ENCODE data around the gene ITPR1. TPM values are rescaled to one million over a fixed set of nuclear protein-coding genes. Genes with fewer than 3 reads are reported as not detected.

ITPR1 gene
- total RNA-seq, 4 donors from 2014 or later: 184 to 305 (median 218) TPM

DNA sequence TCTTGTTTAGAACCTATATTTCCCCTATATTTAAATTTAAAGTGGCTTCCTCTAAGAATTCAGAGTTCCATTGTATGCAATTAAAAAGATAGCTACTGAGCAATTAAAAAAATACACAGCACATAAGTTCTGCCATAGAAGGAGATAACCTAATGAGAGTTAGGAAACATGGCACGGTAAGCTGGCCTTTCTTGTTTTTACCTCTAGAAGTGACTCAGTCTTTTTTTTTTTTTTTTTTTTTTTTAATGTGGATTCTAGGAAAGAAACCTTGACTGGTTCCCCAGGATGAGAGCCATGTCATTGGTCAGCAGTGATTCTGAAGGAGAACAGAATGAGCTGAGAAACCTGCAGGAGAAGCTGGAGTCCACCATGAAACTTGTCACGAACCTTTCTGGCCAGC lies 343.4 kb downstream of the ITPR1 start:
- Histone ChIP-seq H3K4me3 (no peak overlapping the region), H3K4me1 (peaks cover 0 to 6% (median 5%) of the 10 kb centered on the region in 3 donors), H3K9me3 (no peaks in the 10 kb centered on the region), H3K27me3 (no peaks in the 10 kb centered on the region), H3K27ac (no peak overlapping the region), H3K36me3 (peaks cover 5 to 65% of the 10 kb centered on the region in 2 donors)
- ATAC-seq: no peak
- TF ChIP-seq POLR2A (IDR thresholded peaks at IDR 0.05) (no peak), POLR2AphosphoS5 (IDR thresholded peaks at IDR 0.05) (no peak), EP300 (IDR thresholded peaks at IDR 0.05) (no peak)
- TF ChIP-seq, protein P1, sequence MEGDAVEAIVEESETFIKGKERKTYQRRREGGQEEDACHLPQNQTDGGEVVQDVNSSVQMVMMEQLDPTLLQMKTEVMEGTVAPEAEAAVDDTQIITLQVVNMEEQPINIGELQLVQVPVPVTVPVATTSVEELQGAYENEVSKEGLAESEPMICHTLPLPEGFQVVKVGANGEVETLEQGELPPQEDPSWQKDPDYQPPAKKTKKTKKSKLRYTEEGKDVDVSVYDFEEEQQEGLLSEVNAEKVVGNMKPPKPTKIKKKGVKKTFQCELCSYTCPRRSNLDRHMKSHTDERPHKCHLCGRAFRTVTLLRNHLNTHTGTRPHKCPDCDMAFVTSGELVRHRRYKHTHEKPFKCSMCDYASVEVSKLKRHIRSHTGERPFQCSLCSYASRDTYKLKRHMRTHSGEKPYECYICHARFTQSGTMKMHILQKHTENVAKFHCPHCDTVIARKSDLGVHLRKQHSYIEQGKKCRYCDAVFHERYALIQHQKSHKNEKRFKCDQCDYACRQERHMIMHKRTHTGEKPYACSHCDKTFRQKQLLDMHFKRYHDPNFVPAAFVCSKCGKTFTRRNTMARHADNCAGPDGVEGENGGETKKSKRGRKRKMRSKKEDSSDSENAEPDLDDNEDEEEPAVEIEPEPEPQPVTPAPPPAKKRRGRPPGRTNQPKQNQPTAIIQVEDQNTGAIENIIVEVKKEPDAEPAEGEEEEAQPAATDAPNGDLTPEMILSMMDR (IDR thresholded peaks at IDR 0.05): no peak
- WGBS, 2 donors (ENCODE audit: low coverage in 1 of 2): 81 to 83% methylated on average over 2 of the region's 2 CpGs

DNA sequence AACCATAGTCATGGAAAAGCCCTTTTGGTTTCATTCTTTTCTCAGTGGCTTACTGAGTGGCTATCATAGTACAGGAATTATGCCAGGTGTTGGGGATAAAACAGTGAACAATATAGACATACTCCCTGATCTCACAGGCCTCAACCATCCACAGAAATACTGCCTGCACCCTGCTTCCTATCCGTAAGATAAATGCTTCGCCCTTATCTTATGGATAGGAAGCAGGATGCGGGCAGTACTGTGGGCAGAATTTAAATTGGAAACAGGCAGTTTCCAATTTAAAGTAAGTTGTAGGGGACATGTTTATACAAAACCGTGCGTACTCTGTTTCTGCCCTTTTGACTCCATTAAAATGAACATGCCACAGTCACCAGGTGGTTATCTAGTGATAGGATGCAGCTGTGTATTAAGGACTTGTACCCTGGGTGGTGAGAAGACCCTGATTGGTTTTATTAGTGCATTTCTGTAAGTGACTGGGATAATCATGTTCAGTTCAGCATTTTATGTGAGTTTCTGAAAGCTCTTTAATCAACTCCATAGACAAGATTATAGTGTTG lies 344.3 kb downstream of the ITPR1 start:
- TF ChIP-seq, protein P1 (IDR thresholded peaks at IDR 0.05): no peak
- TF ChIP-seq POLR2AphosphoS5 (IDR thresholded peaks at IDR 0.05) (no peak), EP300 (IDR thresholded peaks at IDR 0.05) (no peak), POLR2A (IDR thresholded peaks at IDR 0.05) (no peak)
- ATAC-seq: no peak
- H3K4me3 ChIP-seq: no peak overlapping the region
- H3K27me3 ChIP-seq: no peaks in the 10 kb centered on the region
- H3K36me3 ChIP-seq: peaks cover 5 to 56% of the 10 kb centered on the region in 2 donors
- 81 to 96% methylated on average over 4 of the region's 5 CpGs for WGBS, 2 donors (ENCODE audit: low coverage in 1 of 2)
- H3K9me3 ChIP-seq: no peaks in the 10 kb centered on the region
- H3K4me1 ChIP-seq: no peaks in the 10 kb centered on the region
- no peak overlapping the region for H3K27ac ChIP-seq

DNA sequence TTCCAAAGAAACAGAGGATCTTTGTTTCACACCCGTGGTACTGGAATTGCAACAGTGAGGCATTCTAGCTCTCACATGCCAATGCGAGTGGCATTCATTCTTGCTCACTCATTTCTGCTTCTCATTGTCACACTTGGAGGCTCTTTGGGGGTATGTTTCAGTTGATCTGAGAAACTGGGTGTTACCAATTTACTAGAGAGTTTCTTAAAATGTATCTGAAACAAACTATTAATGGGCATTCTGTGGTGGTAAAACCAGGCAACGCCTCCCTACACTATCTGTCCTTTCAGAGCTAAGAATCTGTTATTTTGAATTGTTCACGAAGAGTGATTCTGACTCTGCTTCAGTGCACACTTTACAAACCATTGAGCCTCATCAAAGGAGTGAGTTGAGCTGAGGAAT lies 345.5 kb downstream of the ITPR1 start:
- Histone ChIP-seq H3K9me3 (no peaks in the 10 kb centered on the region), H3K4me3 (no peak overlapping the region), H3K27ac (no peak overlapping the region), H3K4me1 (no peaks in the 10 kb centered on the region), H3K27me3 (no peaks in the 10 kb centered on the region), H3K36me3 (peaks cover 5 to 44% of the 10 kb centered on the region in 2 donors)
- WGBS, 2 donors (ENCODE audit: low coverage in 1 of 2): 88 to 100% methylated on average over 4 of the region's 4 CpGs
- ATAC-seq: no peak
- TF ChIP-seq, protein P1 (IDR thresholded peaks at IDR 0.05): no peak
- TF ChIP-seq POLR2A (IDR thresholded peaks at IDR 0.05) (no peak), EP300 (IDR thresholded peaks at IDR 0.05) (no peak), POLR2AphosphoS5 (IDR thresholded peaks at IDR 0.05) (no peak)

DNA sequence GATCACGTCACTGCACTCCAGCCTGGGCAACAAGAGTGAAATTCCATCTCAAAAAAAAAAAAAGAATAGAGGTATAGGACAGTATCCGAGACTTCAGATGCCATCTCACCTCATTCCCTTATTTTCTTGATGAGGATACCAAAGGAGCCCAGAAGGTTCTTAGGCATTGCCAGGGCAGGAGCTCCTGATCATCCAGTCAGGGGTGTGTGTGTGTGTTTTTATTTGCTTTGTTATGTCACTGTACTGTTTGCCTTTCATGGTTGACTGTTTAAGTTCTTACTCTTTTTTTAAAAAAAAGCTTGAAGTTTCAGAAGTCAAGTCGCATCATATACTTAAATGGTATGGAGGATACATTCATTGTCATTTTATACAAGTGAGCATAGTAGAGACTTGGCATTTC lies 346.1 kb downstream of the ITPR1 start:
- no peaks in the 10 kb centered on the region for H3K9me3 ChIP-seq
- no peak for ATAC-seq
- TF ChIP-seq EP300 (IDR thresholded peaks at IDR 0.05) (no peak), POLR2A (IDR thresholded peaks at IDR 0.05) (no peak), POLR2AphosphoS5 (IDR thresholded peaks at IDR 0.05) (no peak)
- TF ChIP-seq, protein P1 (IDR thresholded peaks at IDR 0.05): no peak
- H3K27me3 ChIP-seq: no peaks in the 10 kb centered on the region
- WGBS, 2 donors (ENCODE audit: low coverage in 1 of 2): 88 to 96% methylated on average over 3 of the region's 3 CpGs
- H3K4me3 ChIP-seq: no peak overlapping the region
- H3K4me1 ChIP-seq: no peaks in the 10 kb centered on the region
- no peak overlapping the region for H3K27ac ChIP-seq
- H3K36me3 ChIP-seq: peaks cover 5 to 40% of the 10 kb centered on the region in 2 donors

DNA sequence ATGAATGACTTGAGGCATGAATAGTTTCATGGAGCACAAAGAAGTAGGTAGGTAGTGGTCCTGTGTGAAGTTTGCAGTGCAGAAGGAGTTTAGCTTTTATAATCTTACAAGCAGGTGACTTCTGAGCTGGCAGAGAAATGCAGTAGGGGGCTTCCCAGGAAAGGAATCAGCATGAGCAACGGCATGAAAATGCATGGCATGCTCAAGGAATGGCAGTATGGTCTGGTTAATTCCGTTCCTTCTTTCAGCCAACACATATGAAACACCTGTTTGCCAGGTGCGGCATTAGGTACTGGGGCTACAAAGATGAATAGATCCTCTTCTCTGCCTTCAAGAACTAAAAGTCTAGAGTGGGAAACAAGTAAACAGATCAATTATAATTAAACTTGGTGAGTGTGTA lies 348.1 kb downstream of the ITPR1 start:
- TF ChIP-seq, protein P1 (IDR thresholded peaks at IDR 0.05): no peak
- TF ChIP-seq POLR2AphosphoS5 (IDR thresholded peaks at IDR 0.05) (no peak), EP300 (IDR thresholded peaks at IDR 0.05) (no peak), POLR2A (IDR thresholded peaks at IDR 0.05) (no peak)
- 79 to 100% methylated on average over 2 to 3 of the region's 3 CpGs for WGBS, 2 donors (ENCODE audit: low coverage in 1 of 2)
- Histone ChIP-seq H3K27me3 (no peaks in the 10 kb centered on the region), H3K27ac (peak overlapping the region in 3 of 4 donors; percentile 1 to 29 (median 26)), H3K36me3 (peaks cover 5 to 42% of the 10 kb centered on the region in 2 donors), H3K9me3 (no peaks in the 10 kb centered on the region), H3K4me1 (no peaks in the 10 kb centered on the region), H3K4me3 (no peak overlapping the region)
- no peak for ATAC-seq

Measured in gastroesophageal sphincter (tissue), 4 donors.